22Rv1 (cell line): ENCODE data around the gene KLHL21.
A peak's percentile ranks its signal among the peaks of the same experiment; 100 is the strongest.
"Not testable (repeated sequence)": the region's sequence is repeated elsewhere in the genome, so short reads cannot be mapped to it uniquely, and the experiment has no call there.

ENCODE experiments used
- H3K27ac ChIP-seq: fragments of 450-650 bp; 2 replicates; pipeline ENCODE4 v1.5.1; 2017
- ZFX ChIP-seq: fragments of 450-650 bp; IDR thresholded peaks from 2 replicates; pipeline ENCODE4 v1.6.1; 2017; ENCODE audit warnings: antibody characterized with exemption, borderline replicate concordance
- TF ChIP-seq, protein P1 (sequence below): fragments of 450-650 bp; IDR thresholded peaks from 2 replicates; pipeline ENCODE4 v1.5.1; 2017; ENCODE audit warnings: mild to moderate bottlenecking

The KLHL21 gene

DNA sequence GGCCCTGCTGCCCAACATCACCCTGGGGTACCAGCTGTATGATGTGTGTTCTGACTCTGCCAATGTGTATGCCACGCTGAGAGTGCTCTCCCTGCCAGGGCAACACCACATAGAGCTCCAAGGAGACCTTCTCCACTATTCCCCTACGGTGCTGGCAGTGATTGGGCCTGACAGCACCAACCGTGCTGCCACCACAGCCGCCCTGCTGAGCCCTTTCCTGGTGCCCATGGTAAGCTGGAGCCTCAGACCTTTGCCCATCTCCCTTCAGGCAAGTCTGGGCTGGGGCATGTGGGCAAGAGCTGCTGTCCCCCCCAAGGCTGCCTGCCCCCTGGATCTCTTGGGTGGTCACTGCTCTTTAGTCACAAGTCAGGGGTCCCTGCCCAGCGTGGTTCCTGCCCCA is 31.7 kb downstream of the KLHL21 start:
- no peak overlapping the region for H3K27ac ChIP-seq
- TF ChIP-seq ZFX: no peak
- TF ChIP-seq, protein P1, sequence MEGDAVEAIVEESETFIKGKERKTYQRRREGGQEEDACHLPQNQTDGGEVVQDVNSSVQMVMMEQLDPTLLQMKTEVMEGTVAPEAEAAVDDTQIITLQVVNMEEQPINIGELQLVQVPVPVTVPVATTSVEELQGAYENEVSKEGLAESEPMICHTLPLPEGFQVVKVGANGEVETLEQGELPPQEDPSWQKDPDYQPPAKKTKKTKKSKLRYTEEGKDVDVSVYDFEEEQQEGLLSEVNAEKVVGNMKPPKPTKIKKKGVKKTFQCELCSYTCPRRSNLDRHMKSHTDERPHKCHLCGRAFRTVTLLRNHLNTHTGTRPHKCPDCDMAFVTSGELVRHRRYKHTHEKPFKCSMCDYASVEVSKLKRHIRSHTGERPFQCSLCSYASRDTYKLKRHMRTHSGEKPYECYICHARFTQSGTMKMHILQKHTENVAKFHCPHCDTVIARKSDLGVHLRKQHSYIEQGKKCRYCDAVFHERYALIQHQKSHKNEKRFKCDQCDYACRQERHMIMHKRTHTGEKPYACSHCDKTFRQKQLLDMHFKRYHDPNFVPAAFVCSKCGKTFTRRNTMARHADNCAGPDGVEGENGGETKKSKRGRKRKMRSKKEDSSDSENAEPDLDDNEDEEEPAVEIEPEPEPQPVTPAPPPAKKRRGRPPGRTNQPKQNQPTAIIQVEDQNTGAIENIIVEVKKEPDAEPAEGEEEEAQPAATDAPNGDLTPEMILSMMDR: no peak

DNA sequence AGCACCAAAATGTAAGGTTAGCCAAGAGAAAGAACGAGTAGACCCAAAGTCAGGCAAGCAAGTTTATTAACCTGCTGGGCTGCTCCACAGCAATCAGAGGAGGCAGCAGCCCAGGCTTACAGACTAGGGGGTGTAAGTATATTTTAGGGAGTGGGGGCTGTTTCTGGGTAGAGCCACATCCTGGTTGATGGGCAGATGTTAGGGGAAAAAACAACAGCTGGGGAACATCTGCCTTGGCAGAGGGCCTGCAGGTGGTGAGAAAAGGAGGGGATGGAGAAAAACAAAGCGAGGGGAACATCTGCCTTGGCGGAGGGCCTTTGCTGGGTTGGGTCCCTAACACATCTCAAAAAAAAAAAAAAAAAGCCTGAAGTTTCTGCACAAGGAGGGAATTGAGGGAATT is 32.6 kb downstream of the KLHL21 start:
- H3K27ac ChIP-seq: no peak overlapping the region
- no peak for TF ChIP-seq ZFX
- TF ChIP-seq, protein P1: no peak

DNA sequence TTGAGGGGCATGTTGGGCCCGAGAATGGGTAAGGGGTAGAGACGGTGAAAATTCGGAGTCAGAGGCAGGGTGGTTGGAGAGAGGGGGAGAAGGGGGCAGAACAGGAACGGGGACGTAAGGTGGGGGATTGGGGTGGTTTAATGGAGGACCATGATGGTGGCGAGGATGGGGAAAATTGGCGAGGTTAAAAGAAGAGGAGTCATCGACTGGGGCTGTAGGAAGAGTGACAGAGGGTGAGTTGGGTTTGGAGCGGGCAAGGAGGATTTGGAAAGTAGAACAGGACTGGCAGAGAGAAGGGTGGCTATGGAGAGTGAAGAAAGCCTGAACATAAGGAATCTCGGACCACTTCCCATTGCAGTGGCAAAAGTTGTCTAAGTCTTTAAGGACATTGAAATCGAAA is 33.6 kb downstream of the KLHL21 start:
- no peak overlapping the region for H3K27ac ChIP-seq
- no peak for TF ChIP-seq ZFX
- TF ChIP-seq, protein P1: no peak

DNA sequence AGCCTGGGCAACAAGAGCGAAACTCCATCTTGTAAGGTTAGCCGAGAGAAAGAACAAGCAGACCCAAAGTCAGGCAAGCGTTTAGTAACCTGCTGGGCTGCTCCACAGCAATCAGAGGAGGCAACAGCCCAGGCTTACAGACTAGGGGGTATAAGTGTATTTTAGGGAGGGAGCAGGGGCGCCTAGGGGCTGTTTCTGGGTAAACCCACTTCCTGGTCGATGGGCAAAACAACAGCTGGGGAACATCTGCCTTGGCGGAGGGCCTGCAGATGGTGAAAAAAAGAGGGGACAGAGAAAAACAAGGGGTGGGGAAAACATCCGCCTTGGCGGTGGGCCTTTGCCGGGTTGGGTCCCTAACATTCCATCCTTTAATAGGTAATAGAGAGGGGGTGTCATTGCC is 42.4 kb downstream of the KLHL21 start:
- TF ChIP-seq, protein P1: no peak
- no peak for TF ChIP-seq ZFX
- no peak overlapping the region for H3K27ac ChIP-seq

DNA sequence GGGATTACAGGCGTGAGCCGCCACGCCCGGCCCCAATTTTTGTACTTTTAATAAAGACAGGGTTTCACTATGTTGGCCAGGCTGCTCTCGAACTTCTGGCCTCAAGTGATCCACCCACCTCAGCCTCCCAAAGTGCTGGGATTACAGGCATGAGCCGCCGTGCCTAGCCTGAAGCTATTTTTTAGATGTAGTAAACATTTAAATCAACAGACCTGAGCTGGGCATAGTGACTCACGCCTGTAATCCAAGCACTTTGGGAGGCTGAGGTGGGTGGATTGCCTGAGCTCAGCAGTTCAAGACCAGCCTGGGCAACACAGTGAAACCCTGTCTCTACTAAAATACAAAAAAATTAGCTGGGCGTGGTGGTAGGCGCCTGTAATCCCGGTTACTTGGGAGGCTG is 43.5 kb downstream of the KLHL21 start:
- H3K27ac ChIP-seq: not testable (repeated sequence)

DNA sequence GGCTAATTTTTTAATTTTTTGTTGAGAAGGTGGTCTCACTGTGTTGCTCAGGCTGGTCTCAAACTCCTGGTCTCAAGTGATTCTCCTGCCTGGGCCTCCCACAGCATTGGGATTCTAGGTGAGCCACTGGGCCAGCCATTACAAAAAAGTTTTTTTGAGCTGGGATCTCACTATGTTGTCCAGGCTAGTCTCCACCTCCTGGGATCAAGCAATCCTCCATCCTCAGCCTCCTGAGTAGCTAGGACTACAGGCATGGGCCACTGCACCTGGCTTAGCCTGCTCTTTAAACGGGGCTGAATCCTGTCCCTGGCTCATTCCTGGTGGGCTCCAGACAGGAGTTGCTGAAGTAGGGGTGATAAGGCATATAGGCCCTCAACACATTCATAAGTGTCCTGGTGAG is 45.1 kb downstream of the KLHL21 start:
- TF ChIP-seq ZFX: no peak
- TF ChIP-seq, protein P1: no peak
- no peak overlapping the region for H3K27ac ChIP-seq

DNA sequence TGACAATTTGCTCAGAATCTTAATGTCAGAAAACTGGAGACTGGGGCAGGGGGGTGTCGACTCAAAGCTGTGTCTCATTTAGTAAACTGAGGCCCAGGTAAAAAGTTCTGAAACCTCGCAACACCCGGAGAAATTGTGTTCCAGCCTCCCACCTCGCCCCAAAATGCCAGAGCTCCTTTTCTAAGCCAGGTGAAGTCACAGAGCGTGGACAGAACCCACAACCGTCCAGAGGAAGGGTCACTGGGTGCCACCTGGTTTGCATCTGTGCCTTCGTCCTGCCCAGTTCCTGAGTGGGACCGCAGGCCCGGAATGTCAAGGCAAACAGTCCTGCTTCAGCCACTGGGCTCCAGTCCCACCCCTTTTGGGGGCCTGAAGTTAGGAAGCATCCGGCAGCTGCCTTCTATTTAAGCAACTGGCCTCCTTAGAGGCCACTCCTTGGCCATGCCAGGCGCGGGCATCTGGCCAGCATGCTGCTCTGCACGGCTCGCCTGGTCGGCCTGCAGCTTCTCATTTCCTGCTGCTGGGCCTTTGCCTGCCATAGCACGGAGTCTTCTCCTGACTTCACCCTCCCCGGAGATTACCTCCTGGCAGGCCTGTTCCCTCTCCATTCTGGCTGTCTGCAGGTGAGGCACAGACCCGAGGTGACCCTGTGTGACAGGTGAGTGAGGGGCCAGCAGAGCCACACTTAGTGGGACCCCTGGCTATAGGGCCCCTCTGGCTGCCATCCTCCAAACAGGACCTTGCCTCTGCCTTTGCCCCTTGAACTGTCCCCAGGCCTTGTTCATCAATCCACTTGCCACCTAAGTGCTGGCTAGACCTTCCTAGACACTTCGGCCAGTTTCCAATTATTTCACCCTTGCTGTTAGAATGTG is 47.5 kb downstream of the KLHL21 start, which contains the start of gene TAS1R1:
TSS of gene TAS1R1 (plus strand) at position 401 of the 872 bp plus-strand sequence. CDS start at position 468, 67 bp downstream.
- H3K27ac ChIP-seq: peak within 1 kb of the TSS; percentile 59
- no peak for TF ChIP-seq ZFX
- TF ChIP-seq, protein P1: no peak
